Neuron (in vitro differentiated cells): ENCODE measurements around the gene FNDC5.

Experiments
- H2AFZ ChIP-seq: one replicate; pipeline ENCODE4 v1.6.1; 2013; ENCODE audit warnings: low read depth, mild to moderate bottlenecking, inconsistent platforms, low read length, moderate library complexity
- H3K27me3 ChIP-seq: one replicate; pipeline ENCODE4 v1.6.1; 2013; ENCODE audit warnings: low read length; ENCODE audit not compliant: insufficient read depth
- H3K36me3 ChIP-seq: one replicate; pipeline ENCODE4 v1.6.1; 2013; ENCODE audit warnings: low read length; ENCODE audit not compliant: insufficient read depth
- H3K4me1 ChIP-seq: one replicate; pipeline ENCODE4 v1.6.1; 2013; ENCODE audit warnings: low read length; ENCODE audit not compliant: insufficient read depth
- H3K4me3 ChIP-seq: 2 replicates; pipeline ENCODE4 v1.5.1; 2013; ENCODE audit warnings: mild to moderate bottlenecking, low read length, moderate library complexity
- H3K9me3 ChIP-seq: one replicate; pipeline ENCODE4 v1.6.1; 2013; ENCODE audit warnings: low read length

The FNDC5 gene

DNA sequence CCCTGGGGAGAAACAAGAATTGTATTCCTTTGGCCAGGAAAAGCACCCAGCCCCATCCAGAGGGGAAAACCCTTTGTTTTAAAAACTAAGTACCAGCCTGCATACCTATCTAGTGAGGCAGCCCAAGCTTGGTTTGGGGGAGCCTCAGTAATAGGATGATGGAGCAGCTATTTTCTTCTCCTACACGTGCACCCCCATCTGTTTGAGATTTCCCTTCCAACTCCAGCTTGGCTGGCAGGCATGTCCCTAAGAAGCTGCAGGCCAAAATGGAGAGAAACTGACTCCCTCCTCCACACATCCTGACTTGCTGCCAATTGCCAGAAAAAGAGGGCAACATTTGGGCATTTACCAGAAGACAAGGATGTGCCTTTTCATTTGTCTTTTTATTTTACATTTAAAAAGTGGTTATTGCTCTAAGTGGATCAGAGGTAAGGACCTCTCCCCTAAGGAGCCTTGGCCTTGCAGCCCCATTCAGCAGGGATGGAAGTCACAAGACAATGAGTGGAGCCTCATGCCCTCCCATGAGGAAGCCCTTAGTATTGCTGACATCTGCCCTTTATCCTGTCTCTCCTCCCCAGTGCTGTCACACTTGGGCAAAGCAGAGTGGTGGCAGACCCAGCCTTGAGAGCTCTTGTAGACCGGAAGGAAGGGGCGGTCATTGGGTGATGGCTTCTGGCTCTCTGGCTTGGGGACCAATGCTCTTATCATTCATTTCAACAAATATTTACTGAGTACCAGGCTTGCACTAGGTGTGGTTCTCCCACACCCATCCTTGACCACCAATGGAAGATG is 8.6 kb downstream of the FNDC5 start:
- no peak overlapping the region for H3K4me3 ChIP-seq

GRCh38 chr1:32860566-32860965 is 10.1 kb downstream of the FNDC5 start:
- Histone ChIP-seq H2AFZ (no peak overlapping the region), H3K4me3 (no peak overlapping the region), H3K36me3 (peaks cover 50% of the 10 kb centered on the region), H3K4me1 (no peaks in the 10 kb centered on the region), H3K9me3 (no peaks in the 10 kb centered on the region), H3K27me3 (no peaks in the 10 kb centered on the region)

More for the DNA sequence above, 8.6 kb downstream of the FNDC5 start:
- H2AFZ ChIP-seq: no peak overlapping the region
- H3K27me3 ChIP-seq: no peaks in the 10 kb centered on the region
- no peaks in the 10 kb centered on the region for H3K4me1 ChIP-seq
- H3K36me3 ChIP-seq: peaks cover 36% of the 10 kb centered on the region
- no peaks in the 10 kb centered on the region for H3K9me3 ChIP-seq

DNA sequence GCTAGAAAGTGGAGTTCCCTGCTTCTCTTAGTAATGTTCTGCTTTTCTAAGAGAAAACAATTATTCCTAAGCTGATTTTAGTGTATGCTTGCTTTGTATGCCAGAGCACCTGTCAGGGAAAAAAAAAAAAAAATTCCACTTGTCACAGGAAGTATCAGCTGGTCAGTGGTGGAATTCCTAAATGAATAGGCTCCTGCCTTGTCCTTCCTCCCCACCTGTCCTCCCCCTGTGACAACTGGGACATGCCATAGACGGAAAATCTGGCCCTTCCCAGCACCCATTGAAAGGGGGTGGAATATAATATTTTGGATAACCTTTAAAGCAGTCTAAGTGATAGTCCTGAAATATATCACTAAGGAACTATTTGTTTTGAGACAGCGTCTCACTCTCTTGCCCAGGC is 10.8 kb downstream of the FNDC5 start:
- Histone ChIP-seq H2AFZ (no peak overlapping the region), H3K36me3 (peaks cover 57% of the 10 kb centered on the region), H3K4me3 (no peak overlapping the region), H3K27me3 (no peaks in the 10 kb centered on the region), H3K4me1 (no peaks in the 10 kb centered on the region), H3K9me3 (no peaks in the 10 kb centered on the region)

GRCh38 chr1:32858791-32859190 is 11.9 kb downstream of the FNDC5 start:
- Histone ChIP-seq H3K4me1 (no peaks in the 10 kb centered on the region), H3K9me3 (no peaks in the 10 kb centered on the region), H3K4me3 (no peak overlapping the region), H2AFZ (no peak overlapping the region), H3K36me3 (peaks cover 56% of the 10 kb centered on the region), H3K27me3 (no peaks in the 10 kb centered on the region)

GRCh38 chr1:32858136-32858535 is 12.6 kb downstream of the FNDC5 start:
- H3K36me3 ChIP-seq: peaks cover 55% of the 10 kb centered on the region
- no peak overlapping the region for H2AFZ ChIP-seq
- H3K4me1 ChIP-seq: no peaks in the 10 kb centered on the region
- H3K9me3 ChIP-seq: no peaks in the 10 kb centered on the region
- H3K4me3 ChIP-seq: no peak overlapping the region
- H3K27me3 ChIP-seq: no peaks in the 10 kb centered on the region

DNA sequence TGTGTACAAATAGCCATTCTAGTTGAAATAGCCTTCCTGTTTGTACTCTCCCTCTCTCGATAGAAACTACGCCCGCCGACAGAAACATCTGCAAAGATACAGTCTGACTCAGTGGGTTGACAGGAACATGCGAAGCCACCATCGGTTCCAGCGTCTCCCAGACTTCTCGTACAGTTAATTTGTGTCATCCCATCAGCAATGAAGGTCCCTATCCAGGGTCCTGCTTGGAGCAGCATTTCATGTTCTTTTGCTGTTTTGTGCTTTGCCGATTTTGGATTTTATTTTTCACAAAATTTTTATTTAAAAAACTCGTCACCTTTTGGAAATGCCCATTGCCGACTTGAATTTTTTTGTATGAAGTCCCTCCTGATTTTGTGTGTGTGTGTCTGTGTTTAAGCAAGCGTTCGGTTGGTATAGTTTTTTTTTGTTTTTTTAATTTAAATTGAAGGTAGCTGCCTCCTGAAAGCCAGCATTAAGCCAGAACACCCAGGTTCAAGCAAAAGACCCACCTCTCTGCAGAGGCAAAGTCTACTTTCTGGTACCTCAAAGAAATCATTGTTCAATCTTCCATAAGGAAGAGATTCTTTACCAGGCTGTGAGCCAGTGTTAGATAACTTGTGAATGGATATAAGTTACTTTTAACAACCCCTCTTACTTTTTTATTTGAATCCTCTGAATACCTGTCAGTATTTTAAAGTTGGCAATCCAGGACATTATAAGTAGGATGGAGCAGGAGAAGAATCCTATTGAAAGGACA is 14.7 kb downstream of the FNDC5 start:
- H3K4me1 ChIP-seq: no peaks in the 10 kb centered on the region
- no peaks in the 10 kb centered on the region for H3K9me3 ChIP-seq
- no peak overlapping the region for H3K4me3 ChIP-seq
- no peaks in the 10 kb centered on the region for H3K27me3 ChIP-seq
- H2AFZ ChIP-seq: no peak overlapping the region
- H3K36me3 ChIP-seq: peaks cover 56% of the 10 kb centered on the region

GRCh38 chr1:32848354-32849063 is 22.2 kb downstream of the FNDC5 start:
- Histone ChIP-seq H3K4me3 (no peak overlapping the region), H2AFZ (no peak overlapping the region), H3K27me3 (no peaks in the 10 kb centered on the region), H3K36me3 (peaks cover 42% of the 10 kb centered on the region), H3K4me1 (no peaks in the 10 kb centered on the region), H3K9me3 (peaks cover 7% of the 10 kb centered on the region)

DNA sequence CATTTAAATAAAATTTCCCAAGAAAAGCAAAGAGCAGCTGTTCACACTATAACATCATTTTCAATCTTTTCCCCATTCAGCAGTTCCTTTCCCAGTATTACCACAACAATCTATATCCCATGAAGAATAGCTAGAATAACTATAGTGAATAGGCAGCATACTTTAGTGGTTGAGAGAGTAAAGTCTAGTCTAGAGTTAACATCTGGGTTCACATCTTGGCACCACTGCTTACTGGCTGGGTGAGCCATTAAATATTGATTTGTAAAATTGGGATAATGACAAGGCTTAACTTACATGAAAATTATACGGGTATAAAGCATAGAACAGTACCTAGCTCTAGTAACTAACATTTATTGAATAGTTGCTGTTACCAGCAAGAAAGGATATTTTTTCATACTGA is 38.8 kb downstream of the FNDC5 start:
- no peaks in the 10 kb centered on the region for H3K9me3 ChIP-seq
- no peaks in the 10 kb centered on the region for H3K27me3 ChIP-seq
- H3K36me3 ChIP-seq: peaks cover 76% of the 10 kb centered on the region
- H3K4me1 ChIP-seq: no peaks in the 10 kb centered on the region
- no peak overlapping the region for H3K4me3 ChIP-seq
- H2AFZ ChIP-seq: no peak overlapping the region

GRCh38 chr1:32830092-32830852 is 40.4 kb downstream of the FNDC5 start:
- Histone ChIP-seq H3K4me3 (no peak overlapping the region), H2AFZ (no peak overlapping the region), H3K4me1 (no peaks in the 10 kb centered on the region), H3K27me3 (no peaks in the 10 kb centered on the region), H3K36me3 (peaks cover 83% of the 10 kb centered on the region), H3K9me3 (no peaks in the 10 kb centered on the region)

DNA sequence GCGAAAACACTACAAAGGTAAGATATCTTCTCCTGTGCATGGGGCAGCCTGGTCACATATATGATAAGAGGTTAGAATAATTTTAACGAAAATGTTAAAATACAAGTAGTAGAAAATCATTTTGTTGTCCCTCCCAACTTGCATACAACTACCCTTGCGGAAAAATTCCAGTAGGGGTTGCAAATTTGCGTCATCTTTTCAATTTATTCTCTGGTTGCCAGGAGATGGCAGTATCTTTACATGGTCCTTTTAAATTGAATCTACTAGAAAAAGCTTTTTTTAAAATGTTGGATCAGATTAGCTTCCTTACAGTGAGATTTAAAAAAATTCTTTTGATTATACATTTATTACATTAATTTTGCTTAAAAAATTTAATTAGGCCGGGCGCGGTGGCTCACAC is 42.4 kb downstream of the FNDC5 start:
- H3K4me3 ChIP-seq: no peak overlapping the region
- H3K27me3 ChIP-seq: no peaks in the 10 kb centered on the region
- no peaks in the 10 kb centered on the region for H3K9me3 ChIP-seq
- no peak overlapping the region for H2AFZ ChIP-seq
- peaks cover 80% of the 10 kb centered on the region for H3K36me3 ChIP-seq
- no peaks in the 10 kb centered on the region for H3K4me1 ChIP-seq

DNA sequence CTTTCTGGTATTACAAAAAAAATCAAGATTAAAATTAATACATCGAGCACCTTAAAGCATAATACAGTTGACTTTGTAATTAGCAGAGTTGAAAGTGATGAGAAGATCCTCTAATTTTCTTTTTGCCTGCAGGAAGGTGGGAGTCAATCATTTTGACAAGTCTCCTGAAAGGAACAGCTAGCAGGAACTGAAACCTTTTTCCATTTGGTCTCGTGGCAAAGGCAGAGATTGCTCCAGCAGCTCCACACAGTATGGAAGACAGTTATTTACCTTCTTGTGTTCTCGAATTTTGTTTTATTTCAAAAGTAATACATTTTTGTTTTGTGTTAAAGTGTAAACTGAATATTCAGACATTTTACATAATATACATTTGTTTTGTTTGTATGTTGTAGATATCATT is 45.5 kb downstream of the FNDC5 start:
- Histone ChIP-seq H3K9me3 (no peaks in the 10 kb centered on the region), H3K36me3 (peaks cover 52% of the 10 kb centered on the region), H3K27me3 (no peaks in the 10 kb centered on the region), H2AFZ (no peak overlapping the region), H3K4me3 (no peak overlapping the region), H3K4me1 (no peaks in the 10 kb centered on the region)

DNA sequence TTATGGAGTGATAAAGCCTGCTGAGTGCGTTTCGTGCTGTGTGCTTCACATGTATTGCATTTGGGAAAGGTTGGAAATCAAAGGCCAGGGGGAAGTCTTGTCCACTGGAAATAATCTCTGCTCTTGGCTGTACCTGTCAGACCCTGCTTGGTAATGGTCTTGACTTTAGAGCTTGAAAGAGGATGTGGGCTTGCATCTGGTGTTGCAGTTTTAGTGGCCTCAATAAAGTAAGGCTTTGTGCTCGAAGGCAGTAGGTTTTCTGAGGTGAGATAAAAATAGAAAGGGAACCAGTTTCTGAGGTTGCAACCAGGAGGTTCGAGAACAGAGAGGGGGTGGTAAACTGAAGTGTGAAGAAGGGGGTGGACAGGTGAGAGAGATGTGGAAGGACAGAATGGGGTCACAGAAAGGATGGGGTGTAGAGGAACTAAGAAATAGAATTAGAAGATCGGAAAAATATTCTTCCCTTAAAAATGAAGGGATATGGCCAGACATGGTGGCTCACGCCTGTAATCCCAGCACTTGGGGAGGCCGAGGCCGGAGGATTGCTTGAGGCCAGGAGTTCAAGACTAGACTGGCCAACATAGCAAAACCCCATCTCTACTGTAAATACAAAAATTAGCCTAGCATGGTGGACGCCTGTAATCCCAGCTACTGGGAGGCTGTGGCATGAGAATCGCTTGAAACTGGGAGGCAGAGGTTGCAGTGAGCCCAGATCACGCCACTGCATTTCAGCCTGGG is 51.7 kb downstream of the FNDC5 start:
- Histone ChIP-seq H3K4me1 (peaks cover 12% of the 10 kb centered on the region), H3K36me3 (peaks cover 5% of the 10 kb centered on the region), H3K9me3 (no peaks in the 10 kb centered on the region), H2AFZ (peak overlapping the region; percentile 52), H3K4me3 (peak overlapping the region; percentile 97), H3K27me3 (no peaks in the 10 kb centered on the region)
